NCI-H446 treated with DMSO at 0.1 percent for 48 hours (cell line): ENCODE data around the gene COL20A1.

Experiments
- DNase-seq: peaks from one replicate; lab custom pipeline; 2025; lab: John Stamatoyannopoulos, UW

Gene COL20A1

GRCh38 chr20:63320041-63320511 is 27.1 kb downstream of the COL20A1 start:
- no peak for DNase-seq

DNA sequence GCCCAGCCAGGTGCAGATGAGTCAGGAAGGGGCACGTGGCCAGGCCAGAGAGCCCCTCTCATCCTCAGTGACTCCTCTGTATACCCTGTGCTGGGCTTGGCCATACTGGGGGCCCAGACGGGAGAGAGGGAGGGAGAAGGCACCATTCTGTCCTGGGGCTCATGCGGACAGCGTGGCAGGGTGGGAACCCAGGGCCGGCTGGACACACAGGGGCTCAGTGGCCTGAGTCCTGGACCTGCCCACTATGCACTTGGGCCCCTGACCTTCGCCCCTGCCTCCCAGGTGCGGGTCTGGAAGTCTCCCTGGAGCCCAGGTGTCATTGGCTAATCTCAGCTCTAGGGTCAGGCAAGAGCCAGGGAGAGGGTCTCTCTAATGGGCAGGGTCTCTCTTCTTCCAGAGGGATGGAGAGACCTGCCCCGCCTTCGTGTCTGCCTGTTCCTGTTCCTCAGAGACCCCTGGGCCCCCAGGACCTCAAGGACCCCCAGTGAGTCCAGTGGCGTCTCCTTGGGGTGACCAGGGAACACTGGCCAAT is 27.7 kb downstream of the COL20A1 start:
- DNase-seq = no peak

DNA sequence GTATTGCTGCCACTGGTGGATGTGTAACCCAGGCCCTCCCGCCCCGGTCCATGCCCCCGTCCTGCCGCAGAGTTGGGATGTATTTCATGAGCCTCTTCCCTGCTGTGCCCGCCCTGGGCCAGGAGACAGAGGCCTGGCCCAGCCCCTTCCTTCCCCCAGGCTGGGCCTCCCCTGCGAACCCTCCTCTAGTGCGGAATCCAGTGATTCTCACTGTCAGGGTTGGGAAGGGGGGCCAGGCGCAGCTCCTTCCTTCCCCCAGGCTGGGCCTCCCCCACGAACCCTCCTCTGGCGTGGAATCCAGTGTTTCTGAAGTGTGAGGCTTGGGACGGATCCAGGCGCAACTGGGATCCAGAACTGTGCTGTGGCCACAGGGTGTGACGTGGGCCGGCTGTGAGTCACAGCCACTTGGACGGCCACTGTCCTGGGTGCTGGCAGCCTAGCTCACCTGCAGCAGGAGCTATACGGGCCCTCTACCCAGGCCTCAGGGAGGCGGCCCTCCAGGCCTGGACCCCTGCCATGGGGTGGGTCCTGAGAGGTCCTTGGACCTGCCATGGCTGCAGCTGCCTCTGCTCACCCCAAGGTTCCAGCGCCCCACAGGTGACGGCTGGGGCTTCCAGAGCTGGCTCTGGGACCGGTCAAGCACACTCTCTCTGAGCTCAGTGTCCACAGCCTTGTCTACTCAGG is 28.3 kb downstream of the COL20A1 start:
- no peak for DNase-seq

DNA sequence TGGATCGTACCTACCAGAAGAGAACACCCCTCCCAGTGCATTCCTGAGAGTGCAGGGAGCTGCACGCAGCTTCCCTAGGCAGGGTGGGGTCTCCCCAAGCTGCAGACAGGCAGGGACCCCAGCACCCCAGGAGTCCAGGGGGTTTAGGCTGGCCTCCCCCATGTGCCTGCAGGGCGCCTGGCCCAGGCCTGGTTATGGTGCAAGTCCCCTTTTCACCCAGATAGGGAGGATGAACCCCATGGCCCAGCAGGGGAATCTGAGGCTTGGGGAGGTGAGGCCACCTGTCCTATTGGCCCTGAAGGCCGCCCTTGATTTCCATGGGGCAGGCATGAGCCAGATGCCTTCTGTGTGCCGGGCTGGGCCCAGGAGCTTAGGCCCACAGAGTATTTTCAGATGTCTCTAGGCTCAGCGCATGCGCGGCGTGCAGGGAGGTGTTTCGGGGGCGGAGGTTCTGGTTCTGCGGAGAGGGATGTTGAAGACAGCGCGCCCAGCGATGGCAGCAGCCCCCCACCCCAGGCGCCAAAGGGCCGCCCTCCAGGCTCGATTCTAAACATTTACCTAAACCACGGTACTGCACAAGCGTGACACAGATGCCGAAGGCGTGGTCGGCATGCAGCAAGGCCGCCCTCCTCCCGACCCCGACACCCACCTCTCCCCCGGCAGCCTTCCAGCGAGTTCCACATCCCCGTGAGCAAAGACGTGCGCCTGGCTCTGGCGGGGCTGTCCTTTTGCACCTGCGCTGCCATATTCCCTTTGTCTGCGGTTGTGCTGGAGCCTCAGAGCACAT is 29.4 kb downstream of the COL20A1 start:
- no peak for DNase-seq

- DNase-seq = no peak
Measured at GRCh38 chr20:63322933-63323273, 29.9 kb downstream of the COL20A1 start.

GRCh38 chr20:63323357-63323981 is 30.5 kb downstream of the COL20A1 start:
- DNase-seq = no peak

DNA sequence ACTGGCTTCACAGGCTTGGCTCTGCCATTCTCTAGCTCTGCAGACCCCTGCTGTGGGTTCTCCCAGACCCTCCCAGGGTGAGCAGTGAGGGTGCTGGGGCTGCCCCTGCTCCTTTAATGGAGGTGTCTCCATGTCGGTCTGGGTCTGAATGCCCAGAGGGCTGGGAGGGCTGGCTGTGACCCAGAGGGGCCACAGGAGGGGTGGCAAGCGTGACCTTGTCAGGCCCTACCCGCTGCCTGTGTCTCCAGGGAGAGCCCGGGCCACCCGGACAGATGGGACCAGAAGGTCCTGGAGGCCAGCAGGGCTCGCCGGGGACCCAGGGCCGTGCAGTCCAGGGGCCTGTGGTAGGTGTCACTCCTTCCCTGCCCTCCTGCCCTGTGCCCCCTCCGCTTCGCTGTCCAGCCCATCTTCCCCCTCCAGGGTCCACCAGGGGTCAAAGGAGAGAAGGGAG is 32.1 kb downstream of the COL20A1 start:
- DNase-seq = no peak

DNA sequence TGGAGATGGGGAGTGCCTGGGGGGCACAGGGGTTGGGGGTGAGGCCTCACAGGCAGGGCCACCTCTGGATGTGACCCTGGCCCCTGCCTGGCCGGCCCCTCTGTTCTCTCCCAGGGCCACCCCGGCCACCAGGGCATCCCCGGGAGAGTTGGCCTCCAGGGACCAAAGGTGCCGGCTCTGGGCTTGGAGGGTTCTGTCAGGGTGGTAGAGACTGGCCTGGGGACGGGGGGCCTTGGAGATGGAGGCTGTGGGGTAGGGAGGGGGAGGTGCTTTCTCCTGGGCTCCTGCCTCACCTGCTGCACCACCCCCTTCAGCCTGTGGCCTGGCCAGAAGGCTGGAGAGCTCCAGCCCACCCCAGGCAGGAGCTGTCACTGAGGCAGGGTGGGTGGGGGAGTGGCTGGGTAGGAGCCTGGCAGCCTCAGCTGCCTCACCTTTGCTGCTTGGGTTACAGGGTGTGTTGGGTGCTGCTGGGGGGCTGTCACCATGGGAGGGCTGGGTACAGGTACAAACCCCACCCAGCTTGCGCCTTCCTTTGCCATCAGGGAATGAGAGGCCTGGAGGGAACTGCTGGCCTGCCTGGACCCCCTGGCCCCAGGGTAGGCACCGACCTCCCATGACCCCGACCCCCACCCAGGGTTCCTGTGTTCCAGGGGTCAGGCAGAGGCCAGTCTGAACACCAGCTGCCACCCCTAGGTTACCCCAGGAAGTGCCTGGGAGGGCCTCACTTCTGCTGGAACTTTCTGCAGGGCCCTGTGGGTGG is 32.7 kb downstream of the COL20A1 start:
- no peak for DNase-seq

DNA sequence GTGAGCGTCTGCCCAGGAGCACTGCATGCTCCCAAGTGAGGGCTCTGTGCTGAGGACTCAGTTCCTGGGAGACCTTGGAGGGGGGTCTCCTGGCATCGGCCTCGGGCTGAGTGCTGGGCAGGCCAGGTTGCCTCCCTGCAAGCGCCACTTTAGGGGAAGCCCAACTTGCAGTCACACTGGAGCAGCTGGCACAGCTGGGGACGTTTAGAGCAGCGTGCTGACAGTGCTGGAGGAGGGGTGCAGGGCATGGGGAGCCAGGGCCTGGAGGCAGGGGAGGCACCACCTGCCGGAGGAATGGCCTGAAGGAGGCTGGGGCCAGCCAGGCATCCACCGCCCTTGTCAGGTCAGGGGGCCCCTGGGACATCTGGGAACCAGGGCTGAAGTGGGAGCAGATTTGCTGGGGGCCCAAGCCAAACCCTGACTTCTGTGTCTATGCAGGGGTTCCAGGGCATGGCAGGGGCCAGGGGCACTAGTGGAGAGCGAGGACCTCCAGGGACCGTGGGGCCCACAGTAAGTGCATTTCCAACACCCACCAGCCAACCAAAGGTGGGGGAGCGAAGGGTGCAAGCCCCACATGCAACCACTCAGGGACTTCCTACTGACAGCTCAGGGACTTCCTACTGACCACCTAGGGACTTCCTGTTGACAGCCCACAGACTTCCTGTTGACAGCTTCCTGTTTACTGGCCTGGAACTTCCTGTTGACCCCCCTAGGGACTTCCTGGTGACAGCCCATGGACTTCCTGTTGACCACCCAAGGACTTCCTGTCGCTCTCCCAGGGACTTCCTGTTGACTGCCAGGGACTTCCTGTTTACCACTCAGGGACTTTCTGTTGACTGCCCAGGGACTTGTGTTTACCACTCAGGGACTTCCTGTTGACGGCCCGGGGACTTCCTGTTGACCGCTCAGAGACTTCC is 33.6 kb downstream of the COL20A1 start:
- no peak for DNase-seq

- DNase-seq = no peak
Measured at GRCh38 chr20:63327231-63327745, 34.3 kb downstream of the COL20A1 start.

GRCh38 chr20:63328026-63328700 is 35.2 kb downstream of the COL20A1 start:
- DNase-seq = no peak

DNA sequence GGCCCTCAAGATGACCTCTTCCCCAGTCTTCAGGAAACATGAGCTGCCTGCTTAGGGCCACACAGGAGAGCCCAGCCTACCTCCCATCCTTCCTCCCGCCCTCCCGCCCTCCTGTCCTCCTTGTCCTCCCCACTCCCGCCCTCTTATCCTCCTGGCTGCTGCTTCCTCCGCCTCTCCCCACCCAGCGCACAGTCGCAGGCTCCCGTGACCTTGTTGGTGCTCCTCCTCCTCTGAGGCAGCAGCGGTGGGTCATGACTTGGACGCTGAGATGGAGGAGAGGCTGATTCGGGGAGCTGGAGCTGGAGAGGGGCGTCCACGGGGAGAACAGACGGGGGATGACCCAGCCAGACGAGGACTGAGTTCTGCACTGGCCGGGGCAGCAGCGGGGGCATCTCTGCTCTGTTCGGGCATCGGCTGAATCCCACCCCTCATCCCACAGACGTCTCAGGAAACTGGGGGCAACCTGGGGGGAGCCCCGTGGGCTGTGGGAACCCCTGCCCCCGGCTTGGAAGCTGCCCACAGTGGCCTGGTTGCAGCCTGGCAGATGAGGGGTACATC is 35.8 kb downstream of the COL20A1 start:
- DNase-seq = no peak

GRCh38 chr20:63329331-63330083 is 36.5 kb downstream of the COL20A1 start:
- DNase-seq = no peak

- no peak for DNase-seq
Measured at GRCh38 chr20:63330084-63330760, 37.2 kb downstream of the COL20A1 start.

DNA sequence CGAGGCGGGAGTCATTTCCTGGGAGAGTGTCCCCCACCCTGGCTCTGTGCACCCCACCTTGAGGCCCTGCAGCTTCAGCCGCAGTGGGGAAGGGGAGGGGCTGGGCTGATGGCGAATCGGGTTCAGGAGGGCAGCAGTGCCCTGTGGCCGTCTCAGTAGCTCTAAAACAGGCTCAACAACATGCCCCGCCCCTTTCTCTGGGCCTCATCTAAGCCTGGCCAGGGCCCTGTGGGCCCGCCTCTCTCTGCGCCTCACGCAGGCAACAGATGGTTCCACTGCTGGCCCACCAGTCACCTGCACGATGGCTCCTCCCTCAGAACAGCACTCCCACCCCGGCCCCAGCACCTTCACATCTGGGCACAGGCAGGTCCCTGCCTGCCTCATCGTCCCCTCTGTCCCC is 38.0 kb downstream of the COL20A1 start:
- DNase-seq = no peak

DNA sequence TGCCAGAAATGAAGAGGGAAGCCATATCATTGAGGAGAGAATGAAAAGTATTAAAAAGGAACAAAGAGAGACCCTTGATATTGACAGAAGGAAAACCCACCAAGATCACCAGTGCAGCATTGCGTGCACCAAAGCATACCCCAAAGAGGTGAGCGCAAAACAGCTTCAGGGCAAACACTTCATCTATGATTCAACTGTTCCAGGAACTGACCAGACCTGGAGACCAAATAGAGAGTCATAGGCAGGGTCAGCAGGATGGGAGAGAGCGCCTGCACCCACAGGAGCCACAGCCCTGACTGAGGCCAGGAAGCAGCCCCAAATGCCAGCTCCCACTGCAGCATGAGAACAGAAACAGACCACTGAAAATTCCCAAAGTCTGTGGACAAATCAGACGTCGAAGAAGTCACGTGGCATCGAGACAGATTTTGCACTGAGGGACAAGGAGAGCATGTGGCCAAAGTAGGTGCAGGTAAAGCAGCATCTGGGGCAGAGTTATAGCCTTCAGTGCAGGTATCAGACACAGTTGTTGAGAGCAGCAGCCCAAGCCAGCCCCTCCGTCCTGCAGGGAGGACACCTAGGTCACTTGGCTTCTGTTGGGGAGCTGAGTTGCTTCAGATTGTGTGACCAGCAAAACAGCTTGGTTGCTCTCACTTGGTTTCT is 38.9 kb downstream of the COL20A1 start:
- no peak for DNase-seq

GRCh38 chr20:63332488-63333240 is 39.7 kb downstream of the COL20A1 start:
- DNase-seq = no peak
